ENCODE measurements around the gene PRSS56.

PRSS56 gene

DNA sequence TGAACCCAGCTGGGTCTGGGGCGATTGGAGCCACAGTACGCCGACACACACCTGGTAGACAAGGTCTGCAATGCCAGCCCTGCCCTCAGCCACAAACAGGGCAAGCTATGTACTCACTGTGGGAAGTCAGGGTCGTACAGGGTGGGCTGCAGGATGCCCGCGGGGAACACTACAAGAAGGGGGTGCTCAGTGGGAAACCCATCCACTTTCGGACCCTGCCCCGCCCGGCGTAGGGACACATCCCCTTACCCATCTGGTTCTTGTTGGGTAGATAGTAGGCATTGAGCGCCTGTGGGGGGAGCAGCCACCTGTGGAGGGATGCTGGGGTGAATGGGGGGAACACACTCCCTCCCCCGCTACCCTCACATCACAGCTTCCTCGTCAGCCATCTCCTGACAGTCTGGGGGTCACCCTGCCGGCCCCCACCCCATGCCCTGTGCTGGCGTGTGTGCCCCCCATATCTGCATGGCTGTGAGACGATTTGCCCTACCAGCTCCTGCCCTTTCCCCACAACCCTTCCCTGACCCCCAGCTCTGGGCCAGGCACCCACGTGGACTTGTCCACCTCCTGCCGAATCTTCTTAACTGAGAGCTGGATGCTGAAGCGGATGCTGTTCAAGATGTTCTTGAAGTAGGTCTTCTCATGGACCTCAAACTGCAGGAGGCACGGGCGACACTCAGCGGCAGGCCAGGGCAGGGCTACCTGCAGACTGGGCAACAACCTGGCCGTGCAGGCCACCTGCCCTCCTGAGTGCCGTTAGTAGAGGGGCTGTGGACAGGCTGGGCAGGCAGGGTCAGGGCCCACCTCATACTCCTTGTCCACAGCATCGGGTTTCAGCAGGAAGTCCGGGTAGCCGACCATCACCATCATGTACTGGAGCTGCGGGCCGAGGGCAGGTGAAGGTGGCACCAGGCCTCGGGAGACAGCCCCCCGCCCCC lies 37.6 kb upstream of the PRSS56 start:
- Histone ChIP-seq H3K9me3 (ENCODE audit: low read length) (no peaks in the 10 kb centered on the region), H3K4me1 (ENCODE audit: insufficient read depth, low read length) (no peaks in the 10 kb centered on the region), H3K27me3 (ENCODE audit: control insufficient read depth in 1 of 2, insufficient read depth in 2 of 2, low read length in 2 of 2) (peaks cover 10 to 41% of the 10 kb centered on the region in 2 donors), H3K9ac (ENCODE audit: low read length) (no peak overlapping the region), H3K4me3 (ENCODE audit: low read depth in 1 of 2, low read length in 2 of 2) (no peak overlapping the region), H3K27ac (ENCODE audit: low read depth, low read length) (no peak overlapping the region), H3K36me3 (ENCODE audit: insufficient read depth, low read length) (no peaks in the 10 kb centered on the region)

DNA sequence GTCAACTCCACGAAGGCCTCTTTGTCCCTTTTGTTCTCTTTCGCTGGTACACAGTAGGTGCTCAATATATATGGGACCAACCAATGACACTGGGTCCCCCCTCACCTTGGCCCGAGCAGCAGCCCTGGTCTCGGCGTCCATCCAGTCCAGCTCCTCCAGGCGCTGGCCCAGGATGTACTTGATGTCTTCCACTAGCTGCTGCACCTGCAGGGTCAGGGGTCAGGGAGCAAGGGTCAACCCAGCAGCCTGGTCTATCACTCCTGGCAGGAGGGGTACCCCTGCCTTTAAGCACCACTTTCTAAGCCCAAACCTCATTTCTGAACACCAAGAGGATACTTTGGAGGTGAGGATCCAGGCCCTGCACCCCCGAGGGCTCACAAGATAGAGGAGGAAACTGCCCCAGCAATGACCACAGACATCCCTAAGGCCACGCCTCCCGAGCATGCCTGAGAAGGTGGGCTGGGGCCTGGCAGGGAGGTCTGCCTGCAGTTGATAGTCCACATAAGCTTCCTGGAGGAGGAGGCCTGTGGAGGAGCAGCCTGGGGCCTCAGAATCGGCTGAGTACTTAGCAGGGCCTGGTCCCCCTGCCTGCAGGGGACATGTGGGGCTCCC lies 36.8 kb upstream of the PRSS56 start:
- Histone ChIP-seq H3K36me3 (ENCODE audit: insufficient read depth, low read length) (no peaks in the 10 kb centered on the region), H3K4me3 (ENCODE audit: low read depth in 1 of 2, low read length in 2 of 2) (no peak overlapping the region), H3K27ac (ENCODE audit: low read depth, low read length) (no peak overlapping the region), H3K9me3 (ENCODE audit: low read length) (no peaks in the 10 kb centered on the region), H3K9ac (ENCODE audit: low read length) (no peak overlapping the region), H3K27me3 (ENCODE audit: control insufficient read depth in 1 of 2, insufficient read depth in 2 of 2, low read length in 2 of 2) (peaks cover 10 to 47% of the 10 kb centered on the region in 2 donors), H3K4me1 (ENCODE audit: insufficient read depth, low read length) (no peaks in the 10 kb centered on the region)

DNA sequence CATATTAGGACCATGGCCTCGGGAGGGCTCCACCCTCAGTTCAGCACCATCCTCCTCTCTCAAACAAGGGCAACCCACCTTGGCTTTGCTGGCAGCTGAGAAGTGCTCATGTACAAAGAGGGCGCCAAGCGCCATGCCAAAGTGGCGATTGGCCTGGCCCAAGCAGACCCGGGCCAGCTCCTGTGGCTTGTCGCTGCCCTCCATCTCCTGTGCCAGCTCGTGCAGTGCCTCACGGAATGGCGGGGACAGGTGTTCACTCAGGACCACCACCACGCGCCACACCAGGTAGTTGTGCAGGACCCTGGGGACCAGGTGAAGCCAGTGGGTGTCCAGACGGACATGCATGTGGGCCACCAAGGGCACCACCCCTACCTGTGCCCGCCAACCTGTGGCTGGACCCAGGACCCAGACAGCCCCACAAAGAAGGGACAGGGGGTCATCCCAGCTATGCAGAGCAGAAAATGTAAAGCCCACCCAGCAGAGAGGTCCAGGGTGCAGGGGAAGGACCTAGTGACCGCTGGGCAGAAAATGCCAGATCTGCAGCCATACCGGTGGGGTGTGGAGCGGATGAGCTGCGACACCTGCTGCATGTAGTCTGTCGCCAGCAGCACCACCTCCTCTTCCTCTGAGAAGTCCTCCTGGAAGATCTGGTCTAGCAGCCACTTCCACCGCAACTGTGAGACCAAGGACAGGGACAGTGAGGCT lies 36.1 kb upstream of the PRSS56 start:
- Histone ChIP-seq H3K4me3 (ENCODE audit: low read depth in 1 of 2, low read length in 2 of 2) (no peak overlapping the region), H3K9ac (ENCODE audit: low read length) (no peak overlapping the region), H3K36me3 (ENCODE audit: insufficient read depth, low read length) (no peaks in the 10 kb centered on the region), H3K4me1 (ENCODE audit: insufficient read depth, low read length) (no peaks in the 10 kb centered on the region), H3K27ac (ENCODE audit: low read depth, low read length) (no peak overlapping the region), H3K9me3 (ENCODE audit: low read length) (no peaks in the 10 kb centered on the region), H3K27me3 (ENCODE audit: control insufficient read depth in 1 of 2, insufficient read depth in 2 of 2, low read length in 2 of 2) (peaks cover 10 to 53% of the 10 kb centered on the region in 2 donors)

DNA sequence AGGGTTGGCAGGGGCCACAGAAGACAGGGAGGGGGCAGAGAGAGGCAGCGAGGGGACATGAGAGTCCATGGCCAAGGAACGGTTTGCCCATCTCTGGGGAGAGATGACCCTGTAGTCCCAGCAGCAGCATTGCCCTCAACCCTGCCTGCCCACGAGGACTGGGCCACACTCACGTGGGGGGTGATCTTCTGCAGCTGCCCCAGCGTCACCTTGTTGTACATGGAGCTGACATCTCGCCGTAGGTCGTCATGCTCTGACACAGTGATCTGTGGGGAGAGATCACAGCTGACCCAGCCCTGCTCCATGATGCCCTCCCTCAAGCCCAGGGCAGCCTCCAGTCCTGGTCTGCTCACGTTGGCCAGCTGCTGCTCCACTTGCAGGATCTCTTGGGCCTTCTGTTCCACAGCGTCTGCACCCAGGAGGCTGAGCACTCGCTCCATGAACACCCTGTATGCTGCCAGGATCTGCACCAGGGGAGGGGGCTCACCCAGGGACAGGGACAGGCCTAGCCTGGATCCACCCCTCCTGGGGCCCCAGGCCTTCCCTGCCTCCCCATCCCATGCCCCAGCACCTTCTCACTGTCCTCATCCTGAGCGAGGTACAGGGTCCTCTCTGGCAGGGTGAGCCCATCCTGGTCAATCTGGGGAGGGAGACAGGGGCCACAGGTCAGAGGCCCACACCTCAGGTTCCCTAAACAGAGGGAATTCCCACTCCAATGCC lies 35.4 kb upstream of the PRSS56 start:
- H3K27ac ChIP-seq (ENCODE audit: low read depth, low read length): no peak overlapping the region

DNA sequence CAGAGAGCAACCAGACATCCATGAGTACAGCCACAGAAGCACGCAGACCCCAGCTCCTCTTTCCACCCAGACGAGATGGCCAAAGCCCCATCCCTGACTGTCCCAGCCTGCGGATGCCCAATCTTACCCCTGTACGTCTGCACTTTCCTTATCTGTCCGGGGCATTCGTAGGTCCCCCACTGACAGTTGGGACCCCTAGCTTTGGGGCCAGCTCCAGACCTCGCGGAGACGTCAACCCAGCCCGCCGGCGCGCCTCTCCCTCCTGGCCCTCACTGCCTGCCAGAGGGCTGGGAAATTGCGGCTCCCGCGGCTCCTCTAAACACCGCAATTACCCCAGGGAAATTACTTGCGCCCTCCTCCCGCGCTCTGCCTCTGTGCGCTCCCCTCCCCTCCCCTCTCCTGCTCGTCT lies 34.8 kb upstream of the PRSS56 start:
- Histone ChIP-seq H3K9ac (ENCODE audit: low read length) (no peak overlapping the region), H3K4me1 (ENCODE audit: insufficient read depth, low read length) (no peaks in the 10 kb centered on the region), H3K4me3 (ENCODE audit: low read depth in 1 of 2, low read length in 2 of 2) (no peak overlapping the region), H3K36me3 (ENCODE audit: insufficient read depth, low read length) (no peaks in the 10 kb centered on the region), H3K9me3 (ENCODE audit: low read length) (no peaks in the 10 kb centered on the region), H3K27ac (ENCODE audit: low read depth, low read length) (no peak overlapping the region), H3K27me3 (ENCODE audit: control insufficient read depth in 1 of 2, insufficient read depth in 2 of 2, low read length in 2 of 2) (peaks cover 10 to 59% of the 10 kb centered on the region in 2 donors)

More for the DNA sequence above, 35.4 kb upstream of the PRSS56 start:
- H3K4me1 ChIP-seq (ENCODE audit: insufficient read depth, low read length): no peaks in the 10 kb centered on the region
- no peak overlapping the region for H3K9ac ChIP-seq (ENCODE audit: low read length)
- peaks cover 10 to 53% of the 10 kb centered on the region in 2 donors for H3K27me3 ChIP-seq (ENCODE audit: control insufficient read depth in 1 of 2, insufficient read depth in 2 of 2, low read length in 2 of 2)
- H3K9me3 ChIP-seq (ENCODE audit: low read length): no peaks in the 10 kb centered on the region
- no peak overlapping the region for H3K4me3 ChIP-seq (ENCODE audit: low read depth in 1 of 2, low read length in 2 of 2)
- no peaks in the 10 kb centered on the region for H3K36me3 ChIP-seq (ENCODE audit: insufficient read depth, low read length)

DNA sequence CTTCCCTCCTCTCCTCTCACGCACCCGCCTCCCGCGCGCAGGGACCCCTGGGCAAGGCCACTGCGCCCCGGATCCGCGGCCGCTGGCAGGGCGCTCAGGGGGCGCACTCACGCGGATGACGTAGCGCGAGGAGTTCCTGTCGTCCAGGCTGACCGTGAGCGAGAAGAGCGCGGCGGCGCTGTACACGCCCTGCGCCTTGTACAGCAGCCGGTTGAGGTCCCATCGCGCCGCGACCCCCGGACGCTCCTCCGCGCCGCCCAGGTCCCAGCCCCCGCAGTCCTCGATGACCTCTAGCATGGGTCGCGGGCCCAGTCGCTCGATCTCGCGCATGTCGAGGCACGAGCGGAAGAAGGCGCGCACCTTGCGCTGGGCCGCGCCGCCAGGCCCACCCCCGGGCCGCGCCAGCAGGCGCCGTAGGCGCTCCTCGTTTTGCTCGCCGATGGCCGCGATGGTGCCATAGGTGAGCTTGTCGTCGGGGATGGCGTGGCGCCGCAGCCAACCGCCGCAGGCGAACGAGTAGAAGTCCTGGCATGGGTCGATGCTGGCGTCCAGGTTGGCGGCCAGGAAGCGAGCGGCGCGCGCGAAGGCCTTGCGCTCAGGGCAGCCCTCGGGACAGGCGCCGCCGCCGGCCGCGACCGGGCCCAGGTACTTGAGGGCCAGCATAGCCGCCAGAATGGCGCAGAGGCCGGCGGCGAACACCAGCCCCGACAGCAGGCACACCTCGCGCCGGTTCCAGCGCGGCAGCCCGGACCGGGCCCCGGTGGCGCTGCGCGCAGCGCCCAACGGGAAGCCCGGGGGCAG lies 34.2 kb upstream of the PRSS56 start:
- Histone ChIP-seq H3K9ac (ENCODE audit: low read length) (no peak overlapping the region), H3K4me1 (ENCODE audit: insufficient read depth, low read length) (no peaks in the 10 kb centered on the region), H3K36me3 (ENCODE audit: insufficient read depth, low read length) (no peaks in the 10 kb centered on the region), H3K9me3 (ENCODE audit: low read length) (no peaks in the 10 kb centered on the region), H3K27me3 (ENCODE audit: control insufficient read depth in 1 of 2, insufficient read depth in 2 of 2, low read length in 2 of 2) (peaks cover 10 to 61% of the 10 kb centered on the region in 2 donors), H3K4me3 (ENCODE audit: low read depth in 1 of 2, low read length in 2 of 2) (no peak overlapping the region), H3K27ac (ENCODE audit: low read depth, low read length) (no peak overlapping the region)

DNA sequence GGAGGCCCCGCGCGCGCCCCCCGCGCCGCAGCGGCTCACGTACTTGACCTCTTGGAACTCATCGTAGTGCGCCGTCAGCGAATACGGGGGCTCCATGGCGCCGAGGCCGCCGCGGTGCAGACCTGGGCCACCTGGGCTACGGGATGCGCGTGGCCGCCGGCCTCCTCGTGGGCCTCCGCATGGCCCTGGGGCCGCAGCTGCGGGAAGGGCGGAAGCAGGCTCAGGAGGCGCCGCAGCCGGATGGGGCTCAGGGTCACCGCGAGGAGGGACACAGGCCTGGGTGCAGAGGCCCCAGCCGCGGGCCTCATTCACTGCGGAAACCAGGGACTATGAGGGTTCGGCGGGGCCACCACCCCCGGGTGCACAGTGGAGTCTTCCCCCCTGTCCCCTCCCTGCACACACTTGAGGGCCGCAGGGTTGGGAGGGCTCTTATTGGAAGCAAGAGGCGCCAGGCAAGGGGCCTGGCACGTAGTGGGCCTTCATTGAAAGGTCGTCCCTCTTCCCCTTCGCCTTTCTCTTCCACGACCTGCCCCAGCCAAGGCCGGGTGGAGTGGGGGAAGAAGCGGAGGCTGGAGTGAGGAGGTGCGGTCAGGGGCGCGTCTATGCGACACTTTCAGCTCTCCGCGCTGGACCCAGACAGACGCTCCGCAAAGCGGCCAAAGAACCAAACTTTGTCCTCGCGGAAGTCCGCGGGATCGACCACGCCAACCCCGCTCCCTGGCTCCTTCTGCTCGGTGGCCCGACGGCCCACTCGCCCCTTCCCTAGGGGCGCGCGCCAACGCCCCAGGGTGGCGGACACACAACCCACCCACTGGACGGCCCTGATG lies 33.4 kb upstream of the PRSS56 start:
- H3K4me3 ChIP-seq (ENCODE audit: low read depth in 1 of 2, low read length in 2 of 2): no peak overlapping the region
- peaks cover 10 to 61% of the 10 kb centered on the region in 2 donors for H3K27me3 ChIP-seq (ENCODE audit: control insufficient read depth in 1 of 2, insufficient read depth in 2 of 2, low read length in 2 of 2)
- H3K27ac ChIP-seq (ENCODE audit: low read depth, low read length): no peak overlapping the region
- no peaks in the 10 kb centered on the region for H3K9me3 ChIP-seq (ENCODE audit: low read length)
- no peaks in the 10 kb centered on the region for H3K36me3 ChIP-seq (ENCODE audit: insufficient read depth, low read length)
- no peak overlapping the region for H3K9ac ChIP-seq (ENCODE audit: low read length)
- no peaks in the 10 kb centered on the region for H3K4me1 ChIP-seq (ENCODE audit: insufficient read depth, low read length)

DNA sequence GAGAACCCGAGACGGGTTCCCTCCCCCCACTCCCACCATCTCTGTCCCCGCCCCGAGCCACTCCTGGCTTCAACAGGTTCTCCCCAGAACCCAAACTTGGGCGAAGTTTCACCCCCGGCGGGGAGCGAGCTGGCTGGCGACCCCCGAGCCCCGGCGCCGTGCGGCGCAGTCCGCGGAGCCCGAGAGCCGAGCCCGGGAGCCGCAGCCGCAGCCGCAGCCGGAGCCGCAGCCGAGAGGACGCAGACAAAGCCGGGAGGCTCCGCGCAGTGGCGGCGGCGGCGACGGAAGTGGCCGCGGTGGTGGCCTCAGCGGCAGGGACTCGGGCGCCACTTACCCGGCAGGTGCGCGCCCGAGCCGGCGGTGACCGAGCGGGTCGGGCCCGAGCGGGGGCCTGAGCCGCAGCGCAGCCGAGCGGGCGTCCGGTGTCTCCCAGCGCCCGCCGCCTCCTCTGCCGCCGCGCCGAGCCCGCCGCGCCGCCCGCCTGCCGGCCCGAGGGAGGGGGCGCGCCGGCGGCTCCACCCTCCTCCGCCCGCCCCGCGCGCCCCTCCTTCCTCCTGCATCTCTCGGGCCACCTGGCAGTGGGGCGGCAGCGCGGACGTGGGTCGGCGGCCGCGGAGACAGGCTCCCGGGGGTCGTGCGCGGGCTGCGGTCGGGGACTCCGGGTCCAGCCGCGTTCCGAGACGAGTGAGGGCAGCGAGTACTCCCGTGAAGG lies 32.6 kb upstream of the PRSS56 start, which contains the start of gene ECEL1:
TSS of gene ECEL1 (minus strand) at position 450 of the 712 bp plus-strand sequence. CDS start 1,181 bp downstream, outside the sequence.
- Histone ChIP-seq H3K9me3 (ENCODE audit: low read length) (no peaks in the 10 kb centered on the region), H3K27me3 (ENCODE audit: control insufficient read depth in 1 of 2, insufficient read depth in 2 of 2, low read length in 2 of 2) (peaks cover 10 to 60% of the 10 kb centered on the region in 2 donors), H3K4me3 (ENCODE audit: low read depth in 1 of 2, low read length in 2 of 2) (no peak within 1 kb of the TSS), H3K4me1 (ENCODE audit: insufficient read depth, low read length) (no peaks in the 10 kb centered on the region), H3K36me3 (ENCODE audit: insufficient read depth, low read length) (no peaks in the 10 kb centered on the region), H3K9ac (ENCODE audit: low read length) (no peak within 1 kb of the TSS), H3K27ac (ENCODE audit: low read depth, low read length) (no peak within 1 kb of the TSS)

DNA sequence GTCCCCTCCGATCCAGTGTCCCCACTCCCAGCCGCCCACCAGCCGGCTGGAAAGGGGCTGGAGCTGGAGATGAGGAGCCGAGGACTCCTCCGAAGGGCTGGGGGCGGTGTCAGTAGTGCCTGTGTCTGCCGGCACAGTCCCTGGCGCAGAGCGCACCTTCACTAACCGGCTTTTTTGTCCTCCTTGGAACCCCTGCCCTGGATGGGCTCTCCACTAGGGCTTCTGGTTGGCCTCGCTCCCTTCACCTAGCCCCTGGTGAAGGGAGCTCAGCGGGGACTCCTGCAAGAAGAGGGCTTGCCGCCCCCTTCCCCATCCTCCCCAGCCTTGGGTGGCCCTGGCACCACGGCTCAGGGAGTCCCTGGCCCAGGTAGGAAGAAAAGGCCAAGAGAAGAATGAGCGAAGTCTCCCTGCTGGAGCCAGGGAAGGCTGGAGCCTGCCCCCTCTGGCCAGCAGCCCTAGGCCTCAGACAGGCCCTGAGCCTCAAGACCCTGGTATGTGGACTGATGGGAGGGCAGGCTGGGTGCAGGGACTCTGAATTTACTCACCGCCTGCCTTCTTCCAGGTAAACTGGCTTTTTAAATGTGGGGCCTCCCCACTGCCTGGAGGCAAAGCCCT lies 32.0 kb upstream of the PRSS56 start:
- peaks cover 10 to 56% of the 10 kb centered on the region in 2 donors for H3K27me3 ChIP-seq (ENCODE audit: control insufficient read depth in 1 of 2, insufficient read depth in 2 of 2, low read length in 2 of 2)
- no peak overlapping the region for H3K4me3 ChIP-seq (ENCODE audit: low read depth in 1 of 2, low read length in 2 of 2)
- no peaks in the 10 kb centered on the region for H3K9me3 ChIP-seq (ENCODE audit: low read length)
- H3K4me1 ChIP-seq (ENCODE audit: insufficient read depth, low read length): no peaks in the 10 kb centered on the region
- H3K27ac ChIP-seq (ENCODE audit: low read depth, low read length): no peak overlapping the region
- H3K9ac ChIP-seq (ENCODE audit: low read length): no peak overlapping the region
- no peaks in the 10 kb centered on the region for H3K36me3 ChIP-seq (ENCODE audit: insufficient read depth, low read length)

Measured in muscle layer of colon (tissue), 2 donors.